HEK293 (cell line): Measurements from ENCODE around the gene APELA.

Experiments used
- CTCF ChIA-PET: fragments of 350-600 bp; formaldehyde crosslinking; extraction: SDS; loops from one replicate; lab custom pipeline; 2021; ENCODE audit warnings: antibody characterized with exemption; lab: Yijun Ruan, JAX
- POLR2A ChIA-PET: fragments of 300-600 bp; formaldehyde crosslinking; extraction: SDS; loops from one replicate; lab custom pipeline; 2020; ENCODE audit warnings: antibody characterized with exemption, inconsistent platforms; lab: Yijun Ruan, JAX
- H3K27ac ChIP-seq: fragments of 200-500 bp; sonication (Bioruptor generic); 2 replicates; pipeline ENCODE4 v1.5.1; 2014; ENCODE audit warnings: low read depth, low read length, control low read depth, inconsistent platforms; ENCODE audit errors: extremely low read depth
- H3K36me3 ChIP-seq, 2 experiments: fragments of 200-500 bp in 1 of 2; sonication (Bioruptor generic) in 1 of 2; 1 replicate in 1 of 2; 2 replicates in 1 of 2; pipeline ENCODE4 v1.5.1; 2014 to 2017; ENCODE audit warnings: inconsistent platforms in 2 of 2, low read length in 2 of 2; ENCODE audit not compliant: control insufficient read depth in 2 of 2, insufficient read depth in 1 of 2
- H3K4me1 ChIP-seq: fragments of 200-500 bp; sonication (Bioruptor generic); 2 replicates; pipeline ENCODE4 v1.5.1; 2014; ENCODE audit warnings: mild to moderate bottlenecking, low read length, inconsistent platforms; ENCODE audit not compliant: control insufficient read depth, insufficient read depth
- H3K4me3 ChIP-seq: 2 replicates; pipeline ENCODE4 v1.5.1; 2011; ENCODE audit warnings: low read depth, mild to moderate bottlenecking, control low read depth, low read length, moderate library complexity
- H3K9me3 ChIP-seq: fragments of 200-500 bp; sonication (Bioruptor generic); 2 replicates; pipeline ENCODE4 v1.5.1; 2014; ENCODE audit warnings: low read depth, low read length, inconsistent platforms; ENCODE audit not compliant: control insufficient read depth, insufficient read depth
- AEBP2 ChIP-seq: fragments of 450-650 bp; formaldehyde crosslinking; IDR thresholded peaks from 2 replicates; pipeline ENCODE4 v1.5.1; 2016; ENCODE audit warnings: missing biosample characterization, missing genetic modification characterization, borderline replicate concordance
- BCL11B ChIP-seq: fragments of 450-650 bp; formaldehyde crosslinking; IDR thresholded peaks from 2 replicates; pipeline ENCODE4 v1.5.1; 2016; ENCODE audit warnings: low read depth, missing biosample characterization, missing genetic modification characterization
- BCL6B ChIP-seq: fragments of 450-650 bp; formaldehyde crosslinking; IDR thresholded peaks from 2 replicates; pipeline ENCODE4 v1.5.1; 2017; ENCODE audit warnings: missing biosample characterization, missing genetic modification characterization
- EGR2 ChIP-seq: fragments of 450-650 bp; formaldehyde crosslinking; IDR thresholded peaks from 2 replicates; pipeline ENCODE4 v1.5.1; 2016; ENCODE audit warnings: low read depth, missing biosample characterization, missing genetic modification characterization
- KLF16 ChIP-seq: fragments of 450-650 bp; formaldehyde crosslinking; IDR thresholded peaks from 2 replicates; pipeline ENCODE4 v1.5.1; 2017; ENCODE audit warnings: missing biosample characterization, missing genetic modification characterization
- KLF7 ChIP-seq: fragments of 450-650 bp; formaldehyde crosslinking; IDR thresholded peaks from 2 replicates; pipeline ENCODE4 v1.5.1; 2016; ENCODE audit warnings: missing biosample characterization, missing genetic modification characterization, borderline replicate concordance
- KLF9 ChIP-seq: fragments of 450-650 bp; formaldehyde crosslinking; IDR thresholded peaks from 2 replicates; pipeline ENCODE4 v1.5.1; 2016; ENCODE audit warnings: missing biosample characterization, missing genetic modification characterization, low read depth
- ZBTB1 ChIP-seq: fragments of 450-650 bp; formaldehyde crosslinking; IDR thresholded peaks from 2 replicates; pipeline ENCODE4 v1.5.1; 2016; ENCODE audit warnings: missing biosample characterization, missing genetic modification characterization
- ZBTB49 ChIP-seq: fragments of 450-650 bp; formaldehyde crosslinking; IDR thresholded peaks from 2 replicates; pipeline ENCODE4 v1.5.1; 2016; ENCODE audit warnings: missing biosample characterization, missing genetic modification characterization, low read depth
- ZNF10 ChIP-seq: fragments of 450-650 bp; formaldehyde crosslinking; IDR thresholded peaks from 2 replicates; pipeline ENCODE4 v1.5.1; 2017; ENCODE audit warnings: missing biosample characterization, missing genetic modification characterization
- ZNF132 ChIP-seq: fragments of 450-650 bp; formaldehyde crosslinking; IDR thresholded peaks from 2 replicates; pipeline ENCODE4 v1.5.1; 2017; ENCODE audit warnings: missing biosample characterization, missing genetic modification characterization, borderline replicate concordance
- ZNF148 ChIP-seq: fragments of 450-650 bp; formaldehyde crosslinking; IDR thresholded peaks from 2 replicates; pipeline ENCODE4 v1.5.0; 2017; ENCODE audit warnings: missing biosample characterization, missing genetic modification characterization, borderline replicate concordance
- ZNF223 ChIP-seq: fragments of 450-650 bp; formaldehyde crosslinking; IDR thresholded peaks from 2 replicates; pipeline ENCODE4 v1.5.1; 2016; ENCODE audit warnings: missing biosample characterization, missing genetic modification characterization
- ZNF23 ChIP-seq: fragments of 450-650 bp; formaldehyde crosslinking; IDR thresholded peaks from 2 replicates; pipeline ENCODE4 v1.5.1; 2016; ENCODE audit warnings: missing biosample characterization, missing genetic modification characterization, borderline replicate concordance
- ZNF248 ChIP-seq: fragments of 450-650 bp; formaldehyde crosslinking; IDR thresholded peaks from 2 replicates; pipeline ENCODE4 v1.5.1; 2017; ENCODE audit warnings: missing biosample characterization, missing genetic modification characterization
- ZNF266 ChIP-seq: fragments of 450-650 bp; formaldehyde crosslinking; IDR thresholded peaks from 2 replicates; pipeline ENCODE4 v1.5.1; 2016; ENCODE audit warnings: missing biosample characterization, missing genetic modification characterization, low read depth
- ZNF302 ChIP-seq: fragments of 450-650 bp; formaldehyde crosslinking; IDR thresholded peaks from 2 replicates; pipeline ENCODE4 v1.5.1; 2016; ENCODE audit warnings: missing biosample characterization, missing genetic modification characterization, low read depth
- ZNF514 ChIP-seq: fragments of 450-650 bp; formaldehyde crosslinking; IDR thresholded peaks from 2 replicates; pipeline ENCODE4 v1.5.1; 2016; ENCODE audit warnings: missing biosample characterization, missing genetic modification characterization
- ZNF548 ChIP-seq: fragments of 450-650 bp; formaldehyde crosslinking; IDR thresholded peaks from 2 replicates; pipeline ENCODE4 v1.5.1; 2016; ENCODE audit warnings: missing biosample characterization, missing genetic modification characterization
- ZNF549 ChIP-seq: fragments of 450-650 bp; IDR thresholded peaks from 2 replicates; pipeline ENCODE4 v1.5.1; 2018; ENCODE audit warnings: missing biosample characterization, missing genetic modification characterization, mild to moderate bottlenecking, inconsistent platforms, moderate library complexity
- ZNF629 ChIP-seq: fragments of 450-650 bp; formaldehyde crosslinking; IDR thresholded peaks from 2 replicates; pipeline ENCODE4 v1.5.1; 2017; ENCODE audit warnings: missing biosample characterization, missing genetic modification characterization
- ZSCAN18 ChIP-seq: fragments of 450-650 bp; formaldehyde crosslinking; IDR thresholded peaks from 2 replicates; pipeline ENCODE4 v1.5.1; 2016; ENCODE audit warnings: missing biosample characterization, missing genetic modification characterization
- ZXDB ChIP-seq: fragments of 450-650 bp; formaldehyde crosslinking; IDR thresholded peaks from 2 replicates; pipeline ENCODE4 v1.5.1; 2016; ENCODE audit warnings: missing biosample characterization, missing genetic modification characterization

Gene APELA

GRCh38 chr4:164847967-164848649 lies 28.9 kb upstream of the APELA start:
- ChIA-PET POLR2A (no interaction called here), CTCF (interaction anchor here (0.5 to 0.7 kb wide), 3 partner anchors 79 to 1293 kb away, joined by 3 read pairs; no protein-coding TSS in a partner anchor)
- TF ChIP-seq ZNF223 (tag by site-specific recombination) (no peak), ZNF132 (tag by site-specific recombination) (no peak), ZNF514 (tag by site-specific recombination) (no peak), BCL11B (no peak), ZNF248 (no peak), ZBTB1 (tag by site-specific recombination) (no peak), ZNF629 (no peak), ZNF10 (tag by site-specific recombination) (no peak), AEBP2 (tag by site-specific recombination) (no peak), ZNF23 (tag by site-specific recombination) (no peak), ZNF148 (tag by site-specific recombination) (no peak), ZNF266 (tag by site-specific recombination) (no peak), ZXDB (no peak), ZNF549 (tag by site-specific recombination) (no peak), ZNF548 (no peak), KLF7 (tag by site-specific recombination) (no peak), EGR2 (tag by site-specific recombination) (no peak), BCL6B (tag by site-specific recombination) (no peak)
- Histone ChIP-seq H3K4me3 (no peak overlapping the region), H3K27ac (no peak overlapping the region), H3K4me1 (no peaks in the 10 kb centered on the region), H3K9me3 (no peaks in the 10 kb centered on the region), H3K36me3 (no peaks in the 10 kb centered on the region)

GRCh38 chr4:164856396-164856795 lies 20.6 kb upstream of the APELA start:
- CTCF ChIA-PET: no interaction called here
- no peak for TF ChIP-seq ZXDB
- no peak for TF ChIP-seq ZNF302 (tag by site-specific recombination)
- no peak for TF ChIP-seq ZNF514 (tag by site-specific recombination)
- no peak for TF ChIP-seq ZBTB49 (tag by site-specific recombination)
- TF ChIP-seq KLF16 (tag by site-specific recombination): no peak
- no peak for TF ChIP-seq KLF9
- TF ChIP-seq ZSCAN18: no peak
- POLR2A ChIA-PET: no interaction called here
- H3K4me1 ChIP-seq: no peaks in the 10 kb centered on the region
- H3K27ac ChIP-seq: no peak overlapping the region
- no peaks in the 10 kb centered on the region for H3K36me3 ChIP-seq
- no peaks in the 10 kb centered on the region for H3K9me3 ChIP-seq
- H3K4me3 ChIP-seq: no peak overlapping the region
